Lung (tissue), 12 donors: ENCODE data around the gene POU2F1. TPM values are rescaled to one million over a fixed set of nuclear protein-coding genes. Genes with fewer than 3 reads are reported as not detected.

Experiments
- ATAC-seq: fragments of 200-7000 bp; cut with Tn5 transposase; one replicate; pipeline ENCODE4 v1.9.1; 2020; ENCODE audit warnings: moderate number of reproducible peaks; ENCODE audit not compliant: insufficient read depth, low FRiP score
- DNase-seq, 3 donors: peaks; one replicate each; pipeline ENCODE4 v3.0.0-alpha.2; 2013 to 2017
- H3K27ac ChIP-seq, 2 donors: one replicate each; pipeline ENCODE4 v1.5.1; 2013; ENCODE audit warnings: mild to moderate bottlenecking in 2 of 2, moderate library complexity in 2 of 2, control low read depth in 1 of 2, inconsistent platforms in 1 of 2, low read depth in 1 of 2, low read length in 1 of 2
- H3K27me3 ChIP-seq, 3 donors: one replicate each; pipeline ENCODE4 v1.5.1; 2013; ENCODE audit warnings: low read length in 2 of 3; ENCODE audit not compliant: control insufficient read depth in 3 of 3, insufficient read depth in 3 of 3
- H3K36me3 ChIP-seq, 4 donors: one replicate each; pipeline ENCODE4 v1.5.1; 2013; ENCODE audit warnings: low read length in 4 of 4, mild to moderate bottlenecking in 1 of 4, moderate library complexity in 1 of 4; ENCODE audit not compliant: control insufficient read depth in 4 of 4, insufficient read depth in 4 of 4
- H3K4me1 ChIP-seq, 5 donors: one replicate each; pipeline ENCODE4 v1.5.1; 2013; ENCODE audit warnings: low read length in 5 of 5, mild to moderate bottlenecking in 2 of 5, moderate library complexity in 1 of 5; ENCODE audit not compliant: control insufficient read depth in 5 of 5, insufficient read depth in 5 of 5
- H3K4me3 ChIP-seq: one replicate; pipeline ENCODE4 v1.5.1; 2013; ENCODE audit warnings: mild to moderate bottlenecking, control low read depth, moderate library complexity
- H3K9ac ChIP-seq, 2 donors: one replicate each; pipeline ENCODE4 v1.5.1; 2013; ENCODE audit warnings: low read length in 2 of 2, control low read depth in 1 of 2; ENCODE audit not compliant: insufficient read depth in 1 of 2
- H3K9me3 ChIP-seq, 4 donors: one replicate each; pipeline ENCODE4 v1.5.1; 2013; ENCODE audit warnings: low read length in 3 of 4, mild to moderate bottlenecking in 1 of 4, moderate library complexity in 1 of 4; ENCODE audit not compliant: control insufficient read depth in 4 of 4, insufficient read depth in 3 of 4
- WGBS, 2 donors: extraction: QIAGEN DNeasy Blood & Tissue Kit; methylation state at CpG; one replicate each; pipeline ENCODE4 v1.1.7; 2013; 5-methylcytosine and 5-hydroxymethylcytosine counted together
- polyA plus RNA-seq, 2 donors: library from polyadenylated mRNA; stranded (reverse); fragments of 200-250 nt; gene quantifications; one replicate each; pipeline ENCODE4 v1.2.1, GENCODE V29; 2013
- total RNA-seq, 2 donors: library from RNA; depleted of rRNA in 1 of 2; stranded (reverse); fragments of >200 nt in 1 of 2; gene quantifications; one replicate each; pipeline ENCODE4 v1.2.1, GENCODE V29; 2014 to 2021
- TF ChIP-seq, protein P1 (sequence below): IDR thresholded peaks from 2 replicates; pipeline ENCODE4 v1.5.1; 2012; ENCODE audit warnings: mild to moderate bottlenecking; ENCODE audit errors: control extremely low read depth, extremely low read depth
- donor health status: control.
- donor health status: control.
- donor health status: Bipolar disorder and iron deficiency.
- donor health status: healthy.
- donor health status: DM: yes; HTN: yes; CAD: no.

The POU2F1 gene
- total and polyA plus RNA-seq, 4 donors, result 2.0 to 34.4 (median 8.7) TPM

DNA sequence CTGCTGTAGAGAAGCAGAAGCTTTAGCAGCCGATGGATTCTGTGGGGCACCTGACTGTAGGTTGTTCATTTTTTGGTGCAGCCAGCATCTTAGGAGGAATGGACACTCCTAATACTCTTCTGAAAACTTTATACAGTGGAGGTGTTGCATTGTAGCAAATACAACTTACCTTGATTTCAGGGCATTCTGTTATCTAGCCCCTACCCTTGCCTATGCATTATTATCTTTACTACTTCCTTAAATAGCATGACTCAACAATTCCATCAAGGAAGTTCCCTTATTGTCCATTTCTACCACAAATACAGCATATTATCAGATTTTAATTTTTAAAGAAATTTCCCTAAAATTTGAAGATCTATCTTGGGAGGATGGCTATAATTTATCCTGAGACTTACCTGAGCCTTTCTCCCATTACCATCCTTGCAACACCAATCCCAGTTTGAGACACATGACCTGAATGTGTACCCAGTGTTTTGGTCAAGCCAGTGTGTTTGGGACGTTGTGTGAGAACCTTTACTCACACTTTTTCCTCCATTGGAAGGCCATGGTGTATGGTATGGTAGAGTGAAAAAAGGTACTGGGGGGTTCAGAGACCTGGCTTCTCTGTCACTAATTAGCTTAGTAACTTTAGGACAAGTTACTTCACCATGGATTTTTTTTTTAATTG lies 9.2 kb downstream of the POU2F1 start:
- Histone ChIP-seq H3K27me3 (no peaks in the 10 kb centered on the region), H3K4me1 (peaks cover 0 to 20% (median 0%) of the 10 kb centered on the region in 5 donors), H3K9me3 (no peaks in the 10 kb centered on the region), H3K9ac (no peak overlapping the region), H3K4me3 (no peak overlapping the region), H3K27ac (no peak overlapping the region), H3K36me3 (no peaks in the 10 kb centered on the region)
- DNase-seq, result no peak
- TF ChIP-seq, protein P1, sequence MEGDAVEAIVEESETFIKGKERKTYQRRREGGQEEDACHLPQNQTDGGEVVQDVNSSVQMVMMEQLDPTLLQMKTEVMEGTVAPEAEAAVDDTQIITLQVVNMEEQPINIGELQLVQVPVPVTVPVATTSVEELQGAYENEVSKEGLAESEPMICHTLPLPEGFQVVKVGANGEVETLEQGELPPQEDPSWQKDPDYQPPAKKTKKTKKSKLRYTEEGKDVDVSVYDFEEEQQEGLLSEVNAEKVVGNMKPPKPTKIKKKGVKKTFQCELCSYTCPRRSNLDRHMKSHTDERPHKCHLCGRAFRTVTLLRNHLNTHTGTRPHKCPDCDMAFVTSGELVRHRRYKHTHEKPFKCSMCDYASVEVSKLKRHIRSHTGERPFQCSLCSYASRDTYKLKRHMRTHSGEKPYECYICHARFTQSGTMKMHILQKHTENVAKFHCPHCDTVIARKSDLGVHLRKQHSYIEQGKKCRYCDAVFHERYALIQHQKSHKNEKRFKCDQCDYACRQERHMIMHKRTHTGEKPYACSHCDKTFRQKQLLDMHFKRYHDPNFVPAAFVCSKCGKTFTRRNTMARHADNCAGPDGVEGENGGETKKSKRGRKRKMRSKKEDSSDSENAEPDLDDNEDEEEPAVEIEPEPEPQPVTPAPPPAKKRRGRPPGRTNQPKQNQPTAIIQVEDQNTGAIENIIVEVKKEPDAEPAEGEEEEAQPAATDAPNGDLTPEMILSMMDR, result no peak
- 27 to 64% methylated on average over 2 of the region's 2 CpGs for WGBS, 2 donors
- ATAC-seq, result no peak

DNA sequence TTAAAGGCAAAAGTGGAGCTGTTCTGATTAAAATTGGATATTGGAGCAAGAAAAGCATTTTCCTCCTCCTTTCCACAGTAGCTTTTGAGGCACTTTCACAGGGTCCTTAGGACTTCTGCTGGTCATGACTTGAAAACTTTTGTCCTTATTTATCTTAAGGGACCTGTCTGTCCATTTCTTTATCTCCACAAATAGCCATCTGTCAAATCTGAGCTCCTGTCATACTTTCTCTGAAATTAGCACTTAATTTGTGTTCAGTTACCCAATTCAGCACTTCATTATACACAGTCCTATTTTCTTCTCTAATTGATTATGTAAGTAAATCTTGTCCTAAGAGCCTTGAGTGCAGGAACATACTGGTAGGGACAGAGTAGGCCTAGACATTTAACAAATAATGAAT lies 9.8 kb downstream of the POU2F1 start:
- Histone ChIP-seq H3K4me3 (no peak overlapping the region), H3K4me1 (peaks cover 0 to 25% (median 0%) of the 10 kb centered on the region in 5 donors), H3K9ac (no peak overlapping the region), H3K9me3 (no peaks in the 10 kb centered on the region), H3K27me3 (no peaks in the 10 kb centered on the region), H3K27ac (no peak overlapping the region), H3K36me3 (no peaks in the 10 kb centered on the region)
- TF ChIP-seq, protein P1, result no peak
- ATAC-seq, result no peak
- no peak for DNase-seq

DNA sequence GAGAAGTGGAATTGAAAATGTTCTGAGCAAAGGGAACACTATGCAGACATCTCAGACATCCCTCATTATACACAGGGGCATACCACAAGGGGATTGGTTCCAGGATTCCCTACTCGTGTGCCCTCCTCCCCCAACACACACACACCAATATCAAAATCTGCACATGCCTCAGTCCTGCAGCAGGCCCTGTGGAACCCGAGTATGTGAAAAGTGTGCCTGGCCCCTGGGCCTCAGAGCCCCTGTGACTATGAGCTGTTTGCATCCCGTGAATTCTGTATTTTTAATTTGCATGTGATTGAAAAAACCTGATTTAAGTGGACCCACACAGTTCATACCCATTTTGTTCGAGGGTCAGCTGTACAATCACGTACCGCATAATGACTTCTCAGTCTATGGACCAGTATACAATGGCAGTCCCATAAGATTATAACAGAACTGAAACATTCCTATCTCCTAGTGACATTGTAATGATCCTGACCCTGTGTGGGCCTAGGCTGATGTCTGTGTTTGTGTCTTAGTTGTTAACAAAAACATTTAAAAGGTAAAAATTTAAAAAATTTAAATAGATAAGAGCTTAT lies 11.3 kb downstream of the POU2F1 start:
- Histone ChIP-seq H3K9ac (no peak overlapping the region), H3K4me3 (no peak overlapping the region), H3K4me1 (peaks cover 0 to 21% (median 0%) of the 10 kb centered on the region in 5 donors), H3K27me3 (no peaks in the 10 kb centered on the region), H3K9me3 (no peaks in the 10 kb centered on the region), H3K36me3 (no peaks in the 10 kb centered on the region), H3K27ac (no peak overlapping the region)
- 90 to 95% methylated on average over 6 of the region's 6 CpGs for WGBS, 2 donors
- no peak for ATAC-seq
- no peak for DNase-seq
- TF ChIP-seq, protein P1, result no peak

DNA sequence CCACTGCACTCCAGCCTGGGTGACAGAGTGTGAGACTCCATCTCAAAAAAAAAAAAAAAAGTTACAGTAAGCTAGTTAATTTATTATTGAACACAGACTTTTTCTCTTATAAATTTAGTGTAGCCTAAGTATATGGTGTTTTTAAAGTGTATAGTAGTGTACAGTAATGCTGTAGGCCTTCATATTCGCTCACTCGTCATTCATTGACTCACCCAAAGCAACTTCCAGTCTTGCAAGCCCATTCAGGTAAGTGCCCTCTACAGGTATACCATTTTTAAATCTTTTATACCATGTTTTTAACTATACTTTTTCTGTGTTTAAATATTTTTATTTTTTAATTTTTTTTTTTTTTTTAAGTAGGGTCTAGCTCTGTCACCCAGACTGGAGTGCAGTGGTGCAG lies 12.1 kb downstream of the POU2F1 start:
- TF ChIP-seq, protein P1, result no peak
- DNase-seq, result no peak
- Histone ChIP-seq H3K4me3 (no peak overlapping the region), H3K27ac (no peak overlapping the region), H3K9ac (no peak overlapping the region), H3K4me1 (peaks cover 0 to 21% (median 0%) of the 10 kb centered on the region in 5 donors), H3K9me3 (no peaks in the 10 kb centered on the region), H3K27me3 (no peaks in the 10 kb centered on the region), H3K36me3 (no peaks in the 10 kb centered on the region)
- ATAC-seq, result no peak
- 97 to 98% methylated on average over 2 of the region's 2 CpGs for WGBS, 2 donors
